HCT116 (cell line): ENCODE data around the gene ZBTB8A.

Experiments used
- TF ChIP-seq, protein P1 (sequence below): IDR thresholded peaks from 2 replicates; pipeline ENCODE4 v1.6.1; 2012; ENCODE audit warnings: low read depth
- TF ChIP-seq, protein P2 (sequence below), 3 experiments: fragments of 200-600 bp in 1 of 3; sonication (generic) in 1 of 3; IDR thresholded peaks in 2 of 3; conservative IDR thresholded peaks in 1 of 3; 2 replicates each; pipeline ENCODE4 v1.5.1; 2012 to 2017; ENCODE audit warnings: low read depth in 2 of 3, low read length in 2 of 3, antibody characterized with exemption in 1 of 3, borderline replicate concordance in 1 of 3, control low read depth in 1 of 3, mild to moderate bottlenecking in 1 of 3, mixed read lengths in 1 of 3, mixed run types in 1 of 3, moderate library complexity in 1 of 3; ENCODE audit not compliant: insufficient read depth in 1 of 3

DNA sequence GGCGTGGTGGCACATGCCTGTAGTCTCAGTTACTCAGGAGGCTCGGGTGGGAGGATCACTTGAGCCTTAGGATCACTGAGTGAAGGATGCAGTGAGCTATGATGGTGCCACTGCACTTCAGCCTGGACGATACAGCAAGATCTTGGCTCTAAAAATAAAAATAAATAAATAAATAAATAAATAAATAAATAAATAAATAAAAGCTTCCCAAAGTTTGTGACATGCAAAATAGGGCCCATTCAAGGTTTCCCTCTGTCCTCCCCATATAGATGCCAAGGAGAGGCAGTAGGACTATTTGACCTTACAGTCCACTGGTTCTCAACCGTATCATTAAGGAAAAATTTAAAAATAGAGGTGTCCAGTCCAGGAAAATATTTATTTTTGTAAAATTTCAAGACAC lies 70.0 kb downstream of the ZBTB8A start:
- TF ChIP-seq, protein P1, sequence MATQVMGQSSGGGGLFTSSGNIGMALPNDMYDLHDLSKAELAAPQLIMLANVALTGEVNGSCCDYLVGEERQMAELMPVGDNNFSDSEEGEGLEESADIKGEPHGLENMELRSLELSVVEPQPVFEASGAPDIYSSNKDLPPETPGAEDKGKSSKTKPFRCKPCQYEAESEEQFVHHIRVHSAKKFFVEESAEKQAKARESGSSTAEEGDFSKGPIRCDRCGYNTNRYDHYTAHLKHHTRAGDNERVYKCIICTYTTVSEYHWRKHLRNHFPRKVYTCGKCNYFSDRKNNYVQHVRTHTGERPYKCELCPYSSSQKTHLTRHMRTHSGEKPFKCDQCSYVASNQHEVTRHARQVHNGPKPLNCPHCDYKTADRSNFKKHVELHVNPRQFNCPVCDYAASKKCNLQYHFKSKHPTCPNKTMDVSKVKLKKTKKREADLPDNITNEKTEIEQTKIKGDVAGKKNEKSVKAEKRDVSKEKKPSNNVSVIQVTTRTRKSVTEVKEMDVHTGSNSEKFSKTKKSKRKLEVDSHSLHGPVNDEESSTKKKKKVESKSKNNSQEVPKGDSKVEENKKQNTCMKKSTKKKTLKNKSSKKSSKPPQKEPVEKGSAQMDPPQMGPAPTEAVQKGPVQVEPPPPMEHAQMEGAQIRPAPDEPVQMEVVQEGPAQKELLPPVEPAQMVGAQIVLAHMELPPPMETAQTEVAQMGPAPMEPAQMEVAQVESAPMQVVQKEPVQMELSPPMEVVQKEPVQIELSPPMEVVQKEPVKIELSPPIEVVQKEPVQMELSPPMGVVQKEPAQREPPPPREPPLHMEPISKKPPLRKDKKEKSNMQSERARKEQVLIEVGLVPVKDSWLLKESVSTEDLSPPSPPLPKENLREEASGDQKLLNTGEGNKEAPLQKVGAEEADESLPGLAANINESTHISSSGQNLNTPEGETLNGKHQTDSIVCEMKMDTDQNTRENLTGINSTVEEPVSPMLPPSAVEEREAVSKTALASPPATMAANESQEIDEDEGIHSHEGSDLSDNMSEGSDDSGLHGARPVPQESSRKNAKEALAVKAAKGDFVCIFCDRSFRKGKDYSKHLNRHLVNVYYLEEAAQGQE = no peak
- TF ChIP-seq, protein P2, sequence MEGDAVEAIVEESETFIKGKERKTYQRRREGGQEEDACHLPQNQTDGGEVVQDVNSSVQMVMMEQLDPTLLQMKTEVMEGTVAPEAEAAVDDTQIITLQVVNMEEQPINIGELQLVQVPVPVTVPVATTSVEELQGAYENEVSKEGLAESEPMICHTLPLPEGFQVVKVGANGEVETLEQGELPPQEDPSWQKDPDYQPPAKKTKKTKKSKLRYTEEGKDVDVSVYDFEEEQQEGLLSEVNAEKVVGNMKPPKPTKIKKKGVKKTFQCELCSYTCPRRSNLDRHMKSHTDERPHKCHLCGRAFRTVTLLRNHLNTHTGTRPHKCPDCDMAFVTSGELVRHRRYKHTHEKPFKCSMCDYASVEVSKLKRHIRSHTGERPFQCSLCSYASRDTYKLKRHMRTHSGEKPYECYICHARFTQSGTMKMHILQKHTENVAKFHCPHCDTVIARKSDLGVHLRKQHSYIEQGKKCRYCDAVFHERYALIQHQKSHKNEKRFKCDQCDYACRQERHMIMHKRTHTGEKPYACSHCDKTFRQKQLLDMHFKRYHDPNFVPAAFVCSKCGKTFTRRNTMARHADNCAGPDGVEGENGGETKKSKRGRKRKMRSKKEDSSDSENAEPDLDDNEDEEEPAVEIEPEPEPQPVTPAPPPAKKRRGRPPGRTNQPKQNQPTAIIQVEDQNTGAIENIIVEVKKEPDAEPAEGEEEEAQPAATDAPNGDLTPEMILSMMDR (IDR thresholded peaks at IDR 0.05 in 2 of 3, conservative IDR thresholded peaks at IDR 0.05 in 1 of 3; ENCODE audit: borderline replicate concordance in 1 of 3, insufficient read depth in 1 of 3, low read depth in 2 of 3, low read length in 2 of 3) = no peak
